ENCODE results near the gene TTLL6.

Gene TTLL6

DNA sequence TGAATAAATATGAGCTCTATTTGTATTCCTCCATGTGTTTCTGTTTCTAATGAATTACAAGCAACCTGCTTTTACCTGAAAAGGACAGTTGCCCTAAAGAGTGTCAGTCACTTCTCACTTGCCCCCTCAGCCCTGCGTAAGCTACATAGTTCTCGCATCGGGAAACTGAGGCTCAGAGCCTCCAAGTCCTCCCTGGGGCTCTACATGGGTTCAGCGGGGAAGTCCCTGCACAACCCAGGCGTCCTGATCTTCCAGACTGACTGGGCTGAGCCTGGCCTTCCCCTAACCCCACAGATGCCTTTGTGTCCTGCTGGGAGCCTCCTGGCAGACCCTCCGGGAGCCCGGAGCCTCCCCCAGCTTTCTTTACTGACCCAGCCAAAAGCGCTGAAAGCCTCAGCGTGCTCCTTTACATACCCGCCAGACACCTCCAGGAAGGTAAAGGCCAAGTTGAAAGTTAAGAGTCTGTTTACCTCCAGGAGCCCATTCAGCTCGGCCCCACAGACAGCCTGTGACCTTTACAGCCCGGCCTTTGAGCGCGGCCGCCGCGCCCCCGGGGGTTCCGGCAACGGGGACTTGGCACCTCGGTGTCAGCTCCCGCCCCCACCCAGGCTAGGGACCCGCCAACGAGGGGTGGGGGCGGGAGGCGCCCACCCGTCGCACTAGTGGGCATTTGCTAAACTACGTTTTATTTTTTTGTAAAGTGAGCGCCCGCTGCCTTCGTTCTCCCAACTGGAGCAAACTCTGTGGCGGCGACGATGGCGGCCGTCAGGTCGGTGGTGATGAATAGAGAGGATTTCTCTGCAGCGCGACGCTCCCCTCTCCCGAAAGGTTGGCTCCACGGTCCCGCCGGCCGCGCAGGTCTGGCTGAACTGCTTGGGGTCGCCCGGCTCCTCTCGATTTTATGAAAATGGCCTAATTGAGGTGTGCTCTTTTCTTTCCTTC is 84.1 kb downstream of the TTLL6 start:
- H3K4me1 ChIP-seq, result no peaks in the 10 kb centered on the region
- no peaks in the 10 kb centered on the region for H3K36me3 ChIP-seq (ENCODE audit: control insufficient read depth, insufficient read depth, low read length)
- H3K4me3 ChIP-seq (ENCODE audit: low read depth, low read length), result no peak overlapping the region
- no peak overlapping the region for H3K4me2 ChIP-seq (ENCODE audit: low read length)
- TF ChIP-seq CTCF (IDR thresholded peaks at IDR 0.05), result no peak
- peaks cover 20% of the 10 kb centered on the region for H3K27me3 ChIP-seq (ENCODE audit: control insufficient read depth, insufficient read depth, low read length)
- no peaks in the 10 kb centered on the region for H3K79me2 ChIP-seq
- H3K9ac ChIP-seq, result no peak overlapping the region
- no peaks in the 10 kb centered on the region for H3K9me3 ChIP-seq (ENCODE audit: control insufficient read depth, low read length)
- no peak overlapping the region for H3K27ac ChIP-seq
- no peak overlapping the region for H2AFZ ChIP-seq

DNA sequence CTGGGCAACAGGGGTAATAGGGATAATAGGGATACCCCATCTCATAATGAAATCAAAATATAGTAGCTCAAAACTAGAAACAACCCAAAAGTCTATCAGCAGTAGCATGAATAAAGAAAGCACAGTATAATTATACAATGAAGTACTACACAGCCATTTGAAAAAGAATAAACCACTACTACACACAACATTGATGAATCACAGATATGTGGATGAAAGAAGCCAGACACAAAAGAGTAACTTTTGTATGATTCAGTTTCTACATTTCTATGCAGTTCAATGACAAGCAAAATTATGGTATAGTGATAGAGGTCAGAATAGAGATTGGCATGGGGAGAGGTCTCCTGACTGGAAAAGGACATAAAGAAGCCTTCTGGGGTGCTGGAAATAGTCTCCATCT is 85.7 kb downstream of the TTLL6 start:
- no peaks in the 10 kb centered on the region for H3K4me1 ChIP-seq
- no peak for TF ChIP-seq CTCF (IDR thresholded peaks at IDR 0.05)
- H3K4me2 ChIP-seq (ENCODE audit: low read length), result no peak overlapping the region
- no peak overlapping the region for H3K4me3 ChIP-seq (ENCODE audit: low read depth, low read length)
- no peaks in the 10 kb centered on the region for H3K9me3 ChIP-seq (ENCODE audit: control insufficient read depth, low read length)
- H3K27me3 ChIP-seq (ENCODE audit: control insufficient read depth, insufficient read depth, low read length), result peaks cover 32% of the 10 kb centered on the region
- H3K27ac ChIP-seq, result no peak overlapping the region
- no peak overlapping the region for H3K9ac ChIP-seq
- H3K79me2 ChIP-seq, result no peaks in the 10 kb centered on the region
- no peaks in the 10 kb centered on the region for H3K36me3 ChIP-seq (ENCODE audit: control insufficient read depth, insufficient read depth, low read length)
- H2AFZ ChIP-seq, result no peak overlapping the region

DNA sequence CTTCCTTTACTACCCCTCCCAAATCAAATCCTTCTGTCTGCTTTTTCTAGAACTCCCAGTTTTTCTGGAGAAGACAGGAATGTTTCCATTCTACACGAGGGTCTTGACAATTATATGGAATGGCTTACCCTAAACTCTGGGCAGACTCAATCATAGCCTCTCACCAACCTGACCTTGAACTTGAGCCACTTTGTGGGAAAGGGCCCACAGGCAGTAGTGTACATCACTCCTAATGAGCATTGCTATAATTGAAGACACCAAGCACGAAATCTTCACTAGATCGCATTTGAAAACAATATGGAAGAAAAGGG is 86.8 kb downstream of the TTLL6 start:
- H3K27me3 ChIP-seq (ENCODE audit: control insufficient read depth, insufficient read depth, low read length), result peaks cover 40% of the 10 kb centered on the region

DNA sequence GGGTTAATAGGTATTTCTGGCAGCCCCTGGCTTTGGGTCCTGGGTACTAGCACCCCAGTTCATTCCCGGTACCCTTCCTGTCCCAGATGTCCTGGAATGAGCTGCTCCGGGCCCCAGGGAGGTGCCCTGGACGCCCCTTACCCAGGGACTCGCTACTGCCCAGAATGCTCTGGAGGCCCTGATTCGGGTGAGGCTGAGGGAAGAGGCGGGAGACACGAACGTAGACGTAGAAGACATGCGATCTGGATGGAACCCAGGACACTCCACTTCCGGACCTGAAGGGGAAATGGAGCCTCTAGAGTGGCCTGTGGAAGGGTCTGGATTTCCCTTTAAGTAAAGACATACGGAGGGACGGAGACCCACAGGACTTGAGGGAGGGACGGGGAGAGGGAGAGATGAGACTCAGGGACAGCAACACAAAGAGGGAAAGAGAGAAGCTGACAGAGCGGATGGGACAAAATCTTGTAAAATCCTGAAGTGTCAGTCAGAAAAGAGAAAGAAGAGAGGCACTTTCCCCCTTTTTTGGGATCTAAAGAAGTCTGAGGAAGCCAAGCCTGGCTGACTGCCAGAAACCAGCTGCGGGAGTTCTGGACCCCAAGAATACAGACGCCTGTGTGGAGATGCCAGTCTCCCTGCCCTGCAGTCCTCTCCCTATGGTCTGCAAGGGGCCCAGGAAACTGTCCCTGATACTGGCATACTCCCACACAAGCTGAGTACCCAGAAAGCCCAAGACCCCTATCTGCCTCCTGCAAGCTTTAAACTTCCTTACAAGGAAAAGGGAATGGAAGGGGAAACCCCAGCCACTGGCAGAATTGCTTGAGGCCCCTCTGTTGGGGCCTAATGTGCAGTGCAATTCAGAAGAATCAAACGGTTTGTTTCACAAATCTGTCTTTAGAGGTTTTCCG is 87.4 kb downstream of the TTLL6 start:
- no peak overlapping the region for H2AFZ ChIP-seq
- H3K4me1 ChIP-seq, result no peaks in the 10 kb centered on the region

More for the DNA sequence above, 86.8 kb downstream of the TTLL6 start:
- H3K27ac ChIP-seq, result no peak overlapping the region
- no peak for TF ChIP-seq CTCF (IDR thresholded peaks at IDR 0.05)
- H2AFZ ChIP-seq, result no peak overlapping the region
- no peaks in the 10 kb centered on the region for H3K36me3 ChIP-seq (ENCODE audit: control insufficient read depth, insufficient read depth, low read length)
- H3K9ac ChIP-seq, result no peak overlapping the region
- H3K79me2 ChIP-seq, result no peaks in the 10 kb centered on the region
- no peaks in the 10 kb centered on the region for H3K9me3 ChIP-seq (ENCODE audit: control insufficient read depth, low read length)
- no peak overlapping the region for H3K4me2 ChIP-seq (ENCODE audit: low read length)
- H3K4me1 ChIP-seq, result no peaks in the 10 kb centered on the region
- no peak overlapping the region for H3K4me3 ChIP-seq (ENCODE audit: low read depth, low read length)

More for the DNA sequence above, 87.4 kb downstream of the TTLL6 start:
- Histone ChIP-seq H3K4me2 (ENCODE audit: low read length) (no peak overlapping the region), H3K9me3 (ENCODE audit: control insufficient read depth, low read length) (no peaks in the 10 kb centered on the region), H3K4me3 (ENCODE audit: low read depth, low read length) (no peak overlapping the region), H3K79me2 (no peaks in the 10 kb centered on the region), H3K36me3 (ENCODE audit: control insufficient read depth, insufficient read depth, low read length) (no peaks in the 10 kb centered on the region), H3K9ac (no peak overlapping the region), H3K27ac (no peak overlapping the region), H3K27me3 (ENCODE audit: control insufficient read depth, insufficient read depth, low read length) (peaks cover 40% of the 10 kb centered on the region)
- no peak for TF ChIP-seq CTCF (IDR thresholded peaks at IDR 0.05)
